Measurements from ENCODE around the gene FLT4. TPM values are rescaled to one million over a fixed set of nuclear protein-coding genes. Genes with fewer than 3 reads are reported as not detected.

Gene FLT4
- total RNA-seq, 2 experiments from 2014 or later: not detected

DNA sequence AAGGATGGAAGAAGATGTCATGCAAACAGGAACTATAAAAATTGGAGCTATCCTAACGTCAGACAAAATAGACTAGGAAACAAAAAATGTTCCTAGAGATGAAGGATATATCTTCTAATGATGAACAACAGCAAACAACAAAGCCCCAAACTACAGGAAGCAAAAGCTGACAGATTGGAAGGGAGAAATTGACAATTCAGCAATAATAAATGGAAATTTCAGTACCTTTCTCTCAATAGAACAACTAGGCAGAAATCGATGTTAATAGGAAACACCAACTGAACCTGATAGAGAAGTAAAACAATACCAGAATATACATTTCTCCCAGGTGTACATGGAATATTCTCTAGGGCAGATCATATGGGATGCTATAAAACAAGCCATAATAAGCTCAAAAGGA is 65.7 kb downstream of the FLT4 start:
- no peak overlapping the region for H3K4me2 ChIP-seq (ENCODE audit: low read length)
- ChIA-PET CTCF (ENCODE audit: unreplicated experiment) (no interaction called here), POLR2A (no interaction called here)
- no peak overlapping the region for H2AFZ ChIP-seq (ENCODE audit: low read length)
- H3K79me2 ChIP-seq (ENCODE audit: insufficient read depth, low read depth, low read length): no peaks in the 10 kb centered on the region
- no peak overlapping the region for H3K27ac ChIP-seq (ENCODE audit: low read depth, low read length, poor library complexity, severe bottlenecking)
- H3K9me3 ChIP-seq (ENCODE audit: low read length): no peaks in the 10 kb centered on the region
- no peaks in the 10 kb centered on the region for H3K9me2 ChIP-seq (ENCODE audit: insufficient read depth, low read length)
- no peaks in the 10 kb centered on the region for H3K4me1 ChIP-seq (ENCODE audit: insufficient read depth, low read length, poor library complexity, severe bottlenecking)
- TF ChIP-seq EZH2phosphoT487 (IDR thresholded peaks at IDR 0.05; ENCODE audit: borderline replicate concordance, low read depth, low read length): no peak
- TF ChIP-seq, protein P1, sequence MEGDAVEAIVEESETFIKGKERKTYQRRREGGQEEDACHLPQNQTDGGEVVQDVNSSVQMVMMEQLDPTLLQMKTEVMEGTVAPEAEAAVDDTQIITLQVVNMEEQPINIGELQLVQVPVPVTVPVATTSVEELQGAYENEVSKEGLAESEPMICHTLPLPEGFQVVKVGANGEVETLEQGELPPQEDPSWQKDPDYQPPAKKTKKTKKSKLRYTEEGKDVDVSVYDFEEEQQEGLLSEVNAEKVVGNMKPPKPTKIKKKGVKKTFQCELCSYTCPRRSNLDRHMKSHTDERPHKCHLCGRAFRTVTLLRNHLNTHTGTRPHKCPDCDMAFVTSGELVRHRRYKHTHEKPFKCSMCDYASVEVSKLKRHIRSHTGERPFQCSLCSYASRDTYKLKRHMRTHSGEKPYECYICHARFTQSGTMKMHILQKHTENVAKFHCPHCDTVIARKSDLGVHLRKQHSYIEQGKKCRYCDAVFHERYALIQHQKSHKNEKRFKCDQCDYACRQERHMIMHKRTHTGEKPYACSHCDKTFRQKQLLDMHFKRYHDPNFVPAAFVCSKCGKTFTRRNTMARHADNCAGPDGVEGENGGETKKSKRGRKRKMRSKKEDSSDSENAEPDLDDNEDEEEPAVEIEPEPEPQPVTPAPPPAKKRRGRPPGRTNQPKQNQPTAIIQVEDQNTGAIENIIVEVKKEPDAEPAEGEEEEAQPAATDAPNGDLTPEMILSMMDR (conservative IDR thresholded peaks at IDR 0.05; ENCODE audit: low read length): no peak
- 0 out of 2 replicates have a peak, but pooled peaks cover under 1% of the 10 kb centered on the region for H3K36me3 ChIP-seq (ENCODE audit: insufficient read depth, low read length)
- BruUV-seq (replicated peaks): no TSS peak
- no peaks in the 10 kb centered on the region for H4K20me1 ChIP-seq (ENCODE audit: insufficient read depth, low read length)
- DNase-seq (ENCODE audit: low spot score): no peak
- intact Hi-C loops (cut with micrococcal nuclease; ENCODE audit: unreplicated experiment): no loop called here
- H3K4me3 ChIP-seq (ENCODE audit: low read depth, low read length, poor library complexity, severe bottlenecking): no peak overlapping the region

DNA sequence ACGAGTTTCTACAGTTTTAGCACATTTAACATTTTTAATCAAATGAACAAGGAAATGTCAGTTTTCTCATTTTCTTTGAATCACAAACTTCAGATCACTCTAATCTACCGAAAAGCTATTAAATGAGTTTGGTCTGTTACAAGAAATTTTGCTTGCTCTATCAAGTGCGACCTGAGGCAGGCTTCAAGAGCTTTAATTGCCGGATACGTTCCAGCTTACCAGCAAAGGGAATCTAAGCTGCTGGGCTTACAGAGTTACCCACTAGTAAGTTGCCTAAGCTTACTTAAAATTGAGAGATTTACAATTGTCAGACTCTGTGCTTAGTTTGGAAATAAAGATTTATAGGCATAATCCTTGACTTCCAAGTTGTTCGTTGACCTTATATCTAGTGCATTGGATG is 68.7 kb downstream of the FLT4 start:
- BruUV-seq (replicated peaks): no TSS peak
- POLR2A ChIA-PET: interaction anchor here (0.7 kb wide), 1 partner anchor 11 kb away, joined by 7 read pairs; no protein-coding TSS in a partner anchor

DNA sequence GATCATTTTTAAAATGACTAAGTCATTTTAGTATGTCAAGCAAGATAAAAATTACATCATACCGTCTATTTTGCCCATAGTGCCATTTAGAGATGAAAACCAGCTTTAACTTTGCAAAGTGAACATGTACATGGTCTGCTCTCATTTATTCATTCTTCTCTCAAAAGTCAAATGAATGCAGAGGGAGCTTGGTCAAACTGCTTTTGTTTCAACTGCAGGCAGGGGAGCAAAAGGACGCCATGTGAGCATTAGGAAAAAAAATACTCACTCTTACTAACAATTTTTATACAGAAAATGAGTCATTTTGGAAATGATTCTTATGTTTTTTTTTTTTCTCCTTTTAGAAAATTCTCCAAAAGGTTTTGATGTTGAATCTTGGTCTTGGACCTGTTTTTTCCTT is 73.8 kb downstream of the FLT4 start:
- TF ChIP-seq, protein P1 (conservative IDR thresholded peaks at IDR 0.05; ENCODE audit: low read length): no peak
- no peak for TF ChIP-seq EZH2phosphoT487 (IDR thresholded peaks at IDR 0.05; ENCODE audit: borderline replicate concordance, low read depth, low read length)
- BruUV-seq (replicated peaks): no TSS peak
- DNase-seq (ENCODE audit: low spot score): no peak
- Histone ChIP-seq H2AFZ (ENCODE audit: low read length) (no peak overlapping the region), H3K9me2 (ENCODE audit: insufficient read depth, low read length) (no peaks in the 10 kb centered on the region), H3K4me2 (ENCODE audit: low read length) (no peak overlapping the region), H3K79me2 (ENCODE audit: insufficient read depth, low read depth, low read length) (no peaks in the 10 kb centered on the region), H3K9me3 (ENCODE audit: low read length) (no peaks in the 10 kb centered on the region), H4K20me1 (ENCODE audit: insufficient read depth, low read length) (no peaks in the 10 kb centered on the region), H3K27ac (ENCODE audit: low read depth, low read length, poor library complexity, severe bottlenecking) (no peak overlapping the region), H3K36me3 (ENCODE audit: insufficient read depth, low read length) (peaks cover 79% of the 10 kb centered on the region), H3K4me3 (ENCODE audit: low read depth, low read length, poor library complexity, severe bottlenecking) (no peak overlapping the region), H3K4me1 (ENCODE audit: insufficient read depth, low read length, poor library complexity, severe bottlenecking) (no peaks in the 10 kb centered on the region)
- intact Hi-C loops (cut with micrococcal nuclease; ENCODE audit: unreplicated experiment): no loop called here
- POLR2A ChIA-PET: interaction anchor here (0.5 to 2.1 kb wide), 2 partner anchors 7 to 10 kb away, joined by 3 to 8 read pairs; no protein-coding TSS in a partner anchor
- CTCF ChIA-PET (ENCODE audit: unreplicated experiment): no interaction called here

More for the DNA sequence above, 68.7 kb downstream of the FLT4 start:
- H2AFZ ChIP-seq (ENCODE audit: low read length): no peak overlapping the region
- H3K4me3 ChIP-seq (ENCODE audit: low read depth, low read length, poor library complexity, severe bottlenecking): no peak overlapping the region
- no peaks in the 10 kb centered on the region for H4K20me1 ChIP-seq (ENCODE audit: insufficient read depth, low read length)
- no peaks in the 10 kb centered on the region for H3K9me2 ChIP-seq (ENCODE audit: insufficient read depth, low read length)
- H3K4me2 ChIP-seq (ENCODE audit: low read length): no peak overlapping the region
- H3K9me3 ChIP-seq (ENCODE audit: low read length): no peaks in the 10 kb centered on the region
- no peaks in the 10 kb centered on the region for H3K4me1 ChIP-seq (ENCODE audit: insufficient read depth, low read length, poor library complexity, severe bottlenecking)
- no peaks in the 10 kb centered on the region for H3K79me2 ChIP-seq (ENCODE audit: insufficient read depth, low read depth, low read length)
- DNase-seq (ENCODE audit: low spot score): no peak
- H3K27ac ChIP-seq (ENCODE audit: low read depth, low read length, poor library complexity, severe bottlenecking): no peak overlapping the region
- CTCF ChIA-PET (ENCODE audit: unreplicated experiment): no interaction called here
- H3K36me3 ChIP-seq (ENCODE audit: insufficient read depth, low read length): peaks cover 30% of the 10 kb centered on the region
- intact Hi-C loops (cut with micrococcal nuclease; ENCODE audit: unreplicated experiment): no loop called here
- TF ChIP-seq EZH2phosphoT487 (IDR thresholded peaks at IDR 0.05; ENCODE audit: borderline replicate concordance, low read depth, low read length): no peak
- TF ChIP-seq, protein P1 (conservative IDR thresholded peaks at IDR 0.05; ENCODE audit: low read length): no peak
